Measurements from ENCODE around the gene EZH2. TPM values are rescaled to one million over a fixed set of nuclear protein-coding genes. Genes with fewer than 3 reads are reported as not detected.

The EZH2 gene
- total RNA-seq, 1 donor from 2014 or later: 10.6 TPM

- DNase-seq (ENCODE audit: low spot score): no peak
- Mint-ChIP-seq H3K4me3 (ENCODE audit: unreplicated experiment) (no peak overlapping the region), H3K4me1 (ENCODE audit: low read depth) (peaks cover 12% of the 10 kb centered on the region), H3K36me3 (ENCODE audit: low read depth) (no peaks in the 10 kb centered on the region), H3K27ac (ENCODE audit: unreplicated experiment) (no peak overlapping the region), H3K9me3 (ENCODE audit: low read depth) (no peaks in the 10 kb centered on the region), H3K27me3 (ENCODE audit: low read depth) (no peaks in the 10 kb centered on the region)
- no peak for TF ChIP-seq CTCF (IDR thresholded peaks at IDR 0.05)
Observed at GRCh38 chr7:148854983-148855382, 29.1 kb downstream of the EZH2 start.

- Mint-ChIP-seq H3K27me3 (ENCODE audit: low read depth) (no peaks in the 10 kb centered on the region), H3K27ac (ENCODE audit: unreplicated experiment) (no peak overlapping the region), H3K9me3 (ENCODE audit: low read depth) (no peaks in the 10 kb centered on the region), H3K4me1 (ENCODE audit: low read depth) (peaks cover 23% of the 10 kb centered on the region), H3K4me3 (ENCODE audit: unreplicated experiment) (no peak overlapping the region), H3K36me3 (ENCODE audit: low read depth) (no peaks in the 10 kb centered on the region)
- TF ChIP-seq CTCF (IDR thresholded peaks at IDR 0.05): no peak
- no peak for DNase-seq (ENCODE audit: low spot score)
Observed at GRCh38 chr7:148852272-148852671, 31.8 kb downstream of the EZH2 start.

DNA sequence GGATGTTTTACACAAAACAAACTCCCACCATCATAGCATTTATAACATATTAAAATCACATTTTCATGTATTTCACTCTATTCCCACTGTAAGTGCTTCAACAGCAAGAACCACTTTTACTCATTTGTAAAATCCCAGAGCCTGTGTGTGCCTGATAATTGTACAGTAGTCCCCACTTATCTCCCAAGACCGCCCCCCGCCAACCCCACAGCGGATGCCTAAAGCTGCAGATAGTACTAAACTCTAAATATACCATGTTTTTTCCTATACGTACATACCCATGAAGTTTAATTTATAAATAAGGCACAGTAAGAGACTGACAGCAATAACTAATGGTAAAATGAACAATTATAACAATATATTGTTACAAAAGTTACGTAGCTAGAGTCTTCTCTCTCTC, 33.5 kb downstream of the EZH2 start:
- Mint-ChIP-seq H3K36me3 (ENCODE audit: low read depth) (no peaks in the 10 kb centered on the region), H3K4me3 (ENCODE audit: unreplicated experiment) (no peak overlapping the region), H3K4me1 (ENCODE audit: low read depth) (peaks cover 25% of the 10 kb centered on the region), H3K27me3 (ENCODE audit: low read depth) (no peaks in the 10 kb centered on the region), H3K9me3 (ENCODE audit: low read depth) (no peaks in the 10 kb centered on the region), H3K27ac (ENCODE audit: unreplicated experiment) (no peak overlapping the region)
- TF ChIP-seq CTCF (IDR thresholded peaks at IDR 0.05): no peak
- DNase-seq (ENCODE audit: low spot score): no peak

DNA sequence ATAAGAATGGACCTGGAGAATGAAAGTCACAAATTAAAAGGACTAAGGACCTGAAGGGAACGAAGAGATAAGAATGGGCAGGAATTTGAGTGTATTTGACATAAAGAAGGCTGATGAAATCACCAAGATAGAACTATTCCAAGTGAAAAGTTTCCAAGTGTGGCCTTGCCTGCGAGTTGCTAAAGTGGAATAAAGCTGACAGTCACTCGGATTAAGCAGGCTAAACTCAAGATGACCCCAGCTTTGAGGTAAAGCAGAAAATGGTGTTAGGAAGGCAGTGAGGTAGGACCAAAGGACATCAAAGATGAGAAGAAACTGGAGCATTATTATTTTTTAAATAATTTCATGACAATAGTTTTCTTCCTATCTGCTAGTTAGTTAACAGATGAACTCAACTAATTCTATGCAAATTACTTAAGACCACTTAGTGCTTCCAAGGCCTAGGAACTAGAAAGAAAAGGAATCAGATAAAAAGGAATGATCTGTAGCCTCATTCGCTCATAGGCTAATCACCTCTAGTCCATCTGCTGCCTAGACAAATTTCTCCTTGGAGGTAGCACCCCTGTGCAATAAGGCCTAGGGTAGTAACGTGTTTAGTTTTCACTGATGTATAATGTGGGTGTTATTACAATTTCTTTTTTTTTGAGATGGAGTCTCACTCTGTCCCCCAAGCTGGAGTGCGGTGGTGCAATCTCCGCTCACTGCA, 34.5 kb downstream of the EZH2 start:
- peaks cover 25% of the 10 kb centered on the region for H3K4me1 Mint-ChIP-seq (ENCODE audit: low read depth)
- no peak overlapping the region for H3K4me3 Mint-ChIP-seq (ENCODE audit: unreplicated experiment)
- TF ChIP-seq CTCF (IDR thresholded peaks at IDR 0.05): no peak
- no peaks in the 10 kb centered on the region for H3K9me3 Mint-ChIP-seq (ENCODE audit: low read depth)
- DNase-seq (ENCODE audit: low spot score): no peak
- no peaks in the 10 kb centered on the region for H3K36me3 Mint-ChIP-seq (ENCODE audit: low read depth)
- H3K27ac Mint-ChIP-seq (ENCODE audit: unreplicated experiment): peak overlapping the region; percentile 29
- H3K27me3 Mint-ChIP-seq (ENCODE audit: low read depth): no peaks in the 10 kb centered on the region

GRCh38 chr7:148847815-148848734, 36.0 kb downstream of the EZH2 start:
- Mint-ChIP-seq H3K9me3 (ENCODE audit: low read depth) (no peaks in the 10 kb centered on the region), H3K4me3 (ENCODE audit: unreplicated experiment) (no peak overlapping the region), H3K4me1 (ENCODE audit: low read depth) (peaks cover 25% of the 10 kb centered on the region)

More at GRCh38 chr7:148847815-148848734, 36.0 kb downstream of the EZH2 start:
- no peaks in the 10 kb centered on the region for H3K36me3 Mint-ChIP-seq (ENCODE audit: low read depth)
- DNase-seq (ENCODE audit: low spot score): no peak
- no peak overlapping the region for H3K27ac Mint-ChIP-seq (ENCODE audit: unreplicated experiment)
- TF ChIP-seq CTCF (IDR thresholded peaks at IDR 0.05): no peak
- no peaks in the 10 kb centered on the region for H3K27me3 Mint-ChIP-seq (ENCODE audit: low read depth)

All from chondrocyte (in vitro differentiated cells).